ENCODE results near the gene CANT1.
A peak's percentile ranks its signal among the peaks of the same experiment; 100 is the strongest.

The CANT1 gene

GRCh38 chr17:78993981-78994671, 15.4 kb downstream of the CANT1 start:
- DNase-seq, result no peak

GRCh38 chr17:78993241-78993956, 16.2 kb downstream of the CANT1 start:
- DNase-seq, result peak; percentile 50

DNA sequence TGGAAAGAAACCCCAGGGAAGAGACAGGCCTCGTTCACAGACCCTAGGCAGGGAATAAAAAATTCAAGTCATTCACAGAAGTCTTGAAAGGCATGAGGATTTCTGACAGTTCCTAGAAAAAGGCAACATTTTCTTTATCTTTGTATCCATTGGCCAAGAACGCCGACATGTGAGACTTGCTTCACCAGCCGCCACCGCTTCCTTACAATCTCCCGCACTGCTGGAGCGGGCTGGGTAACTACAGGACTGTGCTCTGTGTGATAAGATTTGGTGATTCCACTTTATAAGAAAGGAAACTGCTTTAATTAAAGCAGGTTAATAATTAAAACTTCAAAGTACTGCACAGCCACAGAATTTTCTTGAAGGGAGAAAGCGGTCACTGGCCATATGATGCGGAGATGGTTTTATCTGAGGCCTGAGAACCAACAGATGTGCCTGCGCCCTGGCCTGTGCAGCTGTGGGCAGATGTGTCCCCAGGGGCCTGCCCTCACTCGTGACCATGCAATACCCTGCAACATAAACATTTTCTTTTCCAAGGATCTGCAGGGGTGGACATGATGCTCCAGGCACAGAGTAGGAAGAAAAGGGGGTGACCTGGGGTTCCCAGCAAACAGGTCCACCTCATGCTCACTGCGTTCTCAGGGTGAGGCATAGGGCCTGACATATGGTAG, 16.9 kb downstream of the CANT1 start:
- no peak for DNase-seq

DNA sequence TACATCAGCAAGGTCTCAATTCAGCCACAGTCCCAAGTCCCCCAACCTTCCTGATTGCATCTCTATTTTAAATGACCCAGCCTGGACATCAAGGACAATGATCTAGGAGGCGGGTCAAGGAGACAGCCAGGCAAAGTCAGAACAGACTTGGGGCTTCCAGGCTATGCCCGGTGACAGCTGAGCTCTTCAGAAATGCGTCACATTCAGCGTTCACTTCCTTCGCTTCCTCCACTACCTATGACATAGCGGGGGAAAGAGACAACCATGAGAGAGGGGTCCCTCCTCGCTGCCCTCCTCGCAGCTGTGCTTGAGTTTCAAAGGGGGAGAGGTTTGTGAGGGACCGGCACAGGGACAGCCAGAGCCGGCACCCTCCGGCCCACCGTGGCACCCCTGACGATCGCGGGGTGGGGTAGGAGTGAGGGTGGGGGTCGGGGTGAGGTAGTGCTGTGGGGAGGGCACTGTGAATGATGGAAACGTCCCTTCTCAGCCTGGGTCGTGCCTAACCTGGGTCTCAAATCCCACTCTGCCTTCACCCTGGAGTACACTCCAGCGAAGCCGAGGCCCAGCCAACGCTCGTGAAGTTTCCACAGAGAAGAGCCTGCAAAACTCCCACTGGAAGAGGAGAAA, 17.5 kb downstream of the CANT1 start:
- DNase-seq, result no peak

DNA sequence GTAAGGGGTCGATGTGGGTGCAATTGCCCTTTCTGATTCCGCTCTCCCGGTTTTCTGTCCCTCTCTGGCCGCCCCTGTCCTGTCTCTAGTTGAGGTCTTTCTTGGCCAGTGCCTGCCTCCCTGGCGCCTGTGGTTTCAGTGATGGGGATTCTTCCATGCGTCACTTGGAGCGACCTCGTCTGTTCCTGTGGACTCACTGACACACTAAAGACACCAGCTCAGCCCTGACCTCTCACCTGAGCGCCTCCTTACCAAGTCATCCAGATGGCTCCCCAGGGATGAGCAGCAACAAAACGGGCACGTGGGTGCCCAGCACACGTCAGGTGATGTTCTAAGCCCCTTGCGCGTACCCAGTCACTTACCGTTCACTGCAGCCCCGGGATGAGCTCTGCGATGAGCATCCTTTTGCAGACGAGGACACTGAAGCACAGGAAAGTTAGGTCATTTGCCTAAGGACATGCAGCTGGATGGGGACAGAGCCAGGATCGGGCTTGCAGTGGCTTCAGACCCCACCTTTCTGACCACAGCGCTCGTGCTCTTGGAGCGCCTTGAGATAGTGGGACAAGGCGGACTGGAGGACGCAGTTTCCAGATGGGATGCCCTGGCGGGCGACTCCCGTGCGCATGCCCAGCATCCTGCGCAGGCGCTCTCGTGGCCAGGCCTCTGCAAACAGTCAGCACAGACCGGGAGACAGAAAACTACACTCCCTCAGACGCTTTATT, 18.4 kb downstream of the CANT1 start:
- DNase-seq, result no peak

- no peak for DNase-seq
Measured at GRCh38 chr17:78990349-78991016, 19.1 kb downstream of the CANT1 start.

GRCh38 chr17:78988152-78988551, 21.4 kb downstream of the CANT1 start:
- DNase-seq, result no peak

DNA sequence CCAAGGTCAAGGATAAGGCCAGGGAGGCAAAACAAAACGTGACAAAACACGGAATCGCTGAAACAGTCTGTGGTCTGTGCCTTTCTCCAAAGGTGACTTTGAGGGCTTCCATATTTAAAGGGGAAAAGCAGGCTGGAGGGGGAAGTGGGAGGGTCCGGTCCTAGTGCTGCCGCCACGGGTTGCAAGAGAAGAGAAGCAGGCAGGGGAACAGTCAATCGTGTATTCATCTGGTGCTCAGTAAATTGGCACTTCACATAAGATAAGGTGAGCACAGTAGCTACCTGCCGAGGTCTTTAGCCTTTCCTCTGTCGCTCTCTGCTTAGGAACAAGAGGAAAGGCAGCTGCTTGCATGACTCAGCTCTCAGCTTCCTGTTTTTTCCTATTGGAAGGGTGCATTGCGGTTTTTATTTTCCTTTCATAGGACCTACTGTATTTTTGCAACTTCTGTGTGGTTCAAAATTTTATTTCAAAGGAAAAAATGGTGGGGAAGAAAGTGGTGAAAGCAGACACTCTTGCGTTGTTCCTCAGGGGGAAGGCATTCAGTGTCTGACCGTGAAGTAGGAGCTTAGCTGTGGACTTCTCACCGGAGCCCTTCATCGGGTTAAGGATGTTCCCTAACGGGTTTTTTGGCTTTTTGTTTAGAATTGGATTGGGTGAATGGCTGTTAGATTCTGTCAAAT, 22.8 kb downstream of the CANT1 start:
- DNase-seq, result no peak

GRCh38 chr17:78986048-78986648, 23.4 kb downstream of the CANT1 start:
- DNase-seq, result peak; percentile 20

DNA sequence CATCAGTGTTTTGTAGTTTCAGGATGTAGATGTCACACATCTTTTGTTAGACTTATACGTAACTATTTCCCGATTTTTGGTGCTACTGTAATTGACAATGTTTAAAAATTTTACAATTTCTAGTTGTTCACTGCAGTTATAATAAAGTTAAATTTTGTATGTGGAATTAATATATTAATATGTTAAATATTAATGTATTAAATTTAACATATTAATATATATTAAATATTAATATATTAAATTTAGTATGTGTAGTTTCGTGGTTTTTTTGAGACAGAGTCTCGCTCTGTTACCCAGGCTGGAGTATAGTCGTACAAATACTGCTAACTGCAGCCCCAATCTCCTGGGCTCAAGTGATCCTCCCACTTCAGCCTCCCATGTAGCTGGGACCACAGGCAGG, 24.2 kb downstream of the CANT1 start:
- no peak for DNase-seq

DNA sequence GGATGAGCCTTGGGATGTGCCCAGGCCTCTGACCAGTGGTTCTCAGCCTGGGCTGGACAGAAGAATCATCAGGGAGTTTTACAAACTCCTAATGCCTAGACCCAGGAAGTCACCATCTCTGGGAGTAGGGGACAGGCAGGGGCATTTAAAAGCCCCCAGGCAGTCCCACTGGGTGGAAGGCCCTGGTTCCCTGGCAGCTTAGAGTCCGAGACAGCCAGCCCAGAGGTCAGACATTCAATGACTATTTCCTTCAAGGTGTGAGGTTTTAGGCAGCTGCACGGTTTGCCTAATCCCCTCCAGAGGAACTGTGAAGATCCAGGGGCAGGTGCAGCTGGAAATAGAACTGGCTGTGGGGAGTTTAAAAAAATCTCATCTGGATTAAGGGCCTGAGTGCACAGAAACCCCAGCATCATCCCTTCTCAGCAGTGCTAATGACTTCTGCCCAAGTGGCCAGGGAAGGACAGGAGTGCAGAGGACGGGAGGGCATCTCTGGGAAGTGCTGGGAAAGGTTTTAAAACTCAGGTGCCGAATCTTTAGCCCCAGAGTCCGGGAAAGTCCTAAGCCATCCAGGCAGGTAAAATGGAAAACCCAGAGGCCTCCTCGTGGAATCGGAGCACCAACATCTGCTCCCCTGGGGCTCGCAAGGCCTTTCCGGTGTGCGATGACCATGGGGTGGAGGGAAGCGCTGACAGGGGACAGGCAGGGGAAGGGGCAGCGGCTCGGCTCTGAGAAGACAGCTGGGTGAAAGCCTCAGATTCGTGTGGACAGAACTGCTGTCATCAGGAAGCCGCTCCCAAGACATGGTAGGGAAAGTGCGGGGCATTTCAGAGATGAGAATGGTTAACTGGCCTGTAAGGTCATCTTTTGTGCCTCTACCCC, 28.3 kb downstream of the CANT1 start:
- no peak for DNase-seq

DNA sequence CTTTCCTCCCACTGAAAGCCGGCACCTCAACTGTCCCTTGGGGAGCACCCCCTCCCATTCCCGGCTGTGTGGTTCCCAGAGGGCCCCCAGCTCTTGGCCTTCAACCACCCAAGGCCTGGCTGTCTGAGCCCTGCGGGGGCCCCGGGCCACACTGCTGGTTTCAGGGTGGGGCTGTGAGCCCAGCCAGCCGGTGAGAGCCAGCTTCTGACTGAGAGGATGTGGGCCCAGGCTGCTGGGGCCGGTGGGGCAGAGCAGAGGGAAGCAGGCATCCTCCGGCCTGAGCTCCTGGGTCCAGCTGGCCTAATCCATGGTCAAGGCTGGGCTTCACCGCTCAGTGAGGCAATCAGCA, 29.0 kb downstream of the CANT1 start:
- DNase-seq, result no peak

- DNase-seq, result peak; percentile 28
Measured at GRCh38 chr17:78979780-78980623, 29.6 kb downstream of the CANT1 start, which contains the start of gene LGALS3BP. LGALS3BP (minus strand) TSS chr17:78979923; CDS start chr17:78977191, 2,732 bp downstream.

GRCh38 chr17:78977997-78978973, 31.3 kb downstream of the CANT1 start:
- no peak for DNase-seq

GRCh38 chr17:78977681-78977943, 32.0 kb downstream of the CANT1 start:
- DNase-seq, result no peak

- no peak for DNase-seq
Measured at GRCh38 chr17:78976907-78977680, 32.5 kb downstream of the CANT1 start.
